KMS-11 (cell line): ENCODE measurements around the gene TUT4.

Source experiments
- H2AFZ ChIP-seq: fragments of 200-600 bp; sonication (generic); 2 replicates; pipeline ENCODE4 v1.6.1; 2016; ENCODE audit warnings: antibody characterized with exemption, mixed run types, low read depth
- H3K27ac ChIP-seq: fragments of 200-600 bp; sonication (generic); 2 replicates; pipeline ENCODE4 v1.6.1; 2016; ENCODE audit warnings: mild to moderate bottlenecking, mixed run types
- H3K27me3 ChIP-seq: fragments of 200-600 bp; sonication (generic); 2 replicates; pipeline ENCODE4 v1.6.1; 2017; ENCODE audit warnings: mild to moderate bottlenecking, low read depth, mixed run types, moderate library complexity; ENCODE audit not compliant: insufficient read depth
- H3K36me3 ChIP-seq: fragments of 200-600 bp; sonication (generic); 2 replicates; pipeline ENCODE4 v1.6.1; 2017; ENCODE audit warnings: mild to moderate bottlenecking, mixed run types; ENCODE audit not compliant: insufficient read depth
- H3K4me1 ChIP-seq: fragments of 200-600 bp; sonication (generic); 2 replicates; pipeline ENCODE4 v1.6.1; 2016; ENCODE audit warnings: mild to moderate bottlenecking, low read depth, mixed run types; ENCODE audit not compliant: poor library complexity, severe bottlenecking
- H3K4me2 ChIP-seq: fragments of 200-600 bp; sonication (generic); 2 replicates; pipeline ENCODE4 v1.7.0; 2016; ENCODE audit warnings: mild to moderate bottlenecking, mixed run types
- H3K4me3 ChIP-seq: fragments of 200-600 bp; sonication (generic); IDR thresholded peaks from 2 replicates; pipeline ENCODE4 v1.6.1; 2017; ENCODE audit warnings: low read depth, low read length, mixed read lengths; ENCODE audit not compliant: insufficient read depth
- H3K79me2 ChIP-seq: fragments of 200-600 bp; sonication (generic); 2 replicates; pipeline ENCODE4 v1.6.1; 2016; ENCODE audit warnings: low read depth, mixed run types; ENCODE audit not compliant: insufficient read depth
- H3K9ac ChIP-seq: fragments of 200-600 bp; sonication (generic); 2 replicates; pipeline ENCODE4 v1.6.1; 2016; ENCODE audit warnings: mild to moderate bottlenecking, mixed run types
- H4K20me1 ChIP-seq: fragments of 200-600 bp; sonication (generic); 2 replicates; pipeline ENCODE4 v1.6.1; 2016; ENCODE audit warnings: mild to moderate bottlenecking, mixed run types; ENCODE audit not compliant: insufficient read depth
- CTCF ChIP-seq: fragments of 200-600 bp; sonication (generic); conservative IDR thresholded peaks from 2 replicates; pipeline ENCODE4 v1.6.1; 2017; ENCODE audit warnings: low read depth, mild to moderate bottlenecking, antibody characterized with exemption, low read length, moderate library complexity, mixed read lengths

Gene TUT4

DNA sequence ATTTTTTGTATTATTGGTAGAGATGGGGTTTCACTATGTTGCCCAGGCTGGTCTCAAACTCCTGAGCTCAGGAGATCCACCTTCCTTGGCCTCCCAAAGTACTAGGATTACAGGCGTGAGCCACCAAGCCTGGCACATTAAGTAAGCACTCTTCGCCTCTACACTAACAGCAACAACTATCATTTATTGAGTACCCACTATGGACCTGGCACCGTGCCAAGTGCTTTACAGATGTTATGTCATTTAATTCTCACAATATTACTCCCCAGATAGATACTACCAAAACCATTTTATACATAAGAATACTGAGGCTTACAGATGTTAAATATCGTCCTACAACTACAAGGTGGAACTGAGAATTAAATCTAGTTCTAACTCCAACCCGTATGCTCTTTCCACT lies 50.1 kb downstream of the TUT4 start:
- Histone ChIP-seq H2AFZ (no peak overlapping the region), H3K9ac (no peak overlapping the region), H3K36me3 (no peaks in the 10 kb centered on the region), H3K79me2 (peaks cover 5% of the 10 kb centered on the region; the same call in 1 of the 2 replicates), H3K27ac (no peak overlapping the region), H3K4me3 (no peak overlapping the region), H3K4me1 (no peaks in the 10 kb centered on the region), H3K27me3 (no peaks in the 10 kb centered on the region), H4K20me1 (no peaks in the 10 kb centered on the region; the same call in 1 of the 2 replicates), H3K4me2 (no peak overlapping the region)
- TF ChIP-seq CTCF, result no peak

DNA sequence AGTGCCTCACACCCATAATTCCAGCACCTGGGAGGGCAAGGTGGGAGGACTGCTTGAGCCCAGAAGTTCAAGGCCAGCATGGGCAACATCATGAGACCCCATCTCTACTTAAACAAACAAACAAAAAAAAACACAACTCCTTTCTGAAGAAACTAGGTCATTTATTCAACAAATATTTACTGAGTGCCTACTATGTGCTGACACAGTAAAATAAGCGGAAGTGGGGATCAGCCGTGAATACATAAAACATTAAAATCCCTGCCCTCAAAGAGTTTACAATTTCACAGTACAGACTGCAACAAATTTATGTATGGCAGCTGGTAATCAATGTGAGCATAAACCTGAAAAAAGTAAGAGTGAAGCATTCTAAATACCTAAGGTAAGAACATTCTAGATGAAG lies 65.3 kb downstream of the TUT4 start:
- H3K9ac ChIP-seq, result no peak overlapping the region
- H4K20me1 ChIP-seq, result no peaks in the 10 kb centered on the region
- no peak overlapping the region for H3K27ac ChIP-seq
- no peak overlapping the region for H3K4me2 ChIP-seq
- H3K79me2 ChIP-seq, result no peaks in the 10 kb centered on the region
- no peak overlapping the region for H3K4me3 ChIP-seq
- no peaks in the 10 kb centered on the region for H3K27me3 ChIP-seq
- TF ChIP-seq CTCF, result no peak
- H2AFZ ChIP-seq, result no peak overlapping the region
- H3K4me1 ChIP-seq, result peaks cover 24% of the 10 kb centered on the region
- H3K36me3 ChIP-seq, result no peaks in the 10 kb centered on the region

DNA sequence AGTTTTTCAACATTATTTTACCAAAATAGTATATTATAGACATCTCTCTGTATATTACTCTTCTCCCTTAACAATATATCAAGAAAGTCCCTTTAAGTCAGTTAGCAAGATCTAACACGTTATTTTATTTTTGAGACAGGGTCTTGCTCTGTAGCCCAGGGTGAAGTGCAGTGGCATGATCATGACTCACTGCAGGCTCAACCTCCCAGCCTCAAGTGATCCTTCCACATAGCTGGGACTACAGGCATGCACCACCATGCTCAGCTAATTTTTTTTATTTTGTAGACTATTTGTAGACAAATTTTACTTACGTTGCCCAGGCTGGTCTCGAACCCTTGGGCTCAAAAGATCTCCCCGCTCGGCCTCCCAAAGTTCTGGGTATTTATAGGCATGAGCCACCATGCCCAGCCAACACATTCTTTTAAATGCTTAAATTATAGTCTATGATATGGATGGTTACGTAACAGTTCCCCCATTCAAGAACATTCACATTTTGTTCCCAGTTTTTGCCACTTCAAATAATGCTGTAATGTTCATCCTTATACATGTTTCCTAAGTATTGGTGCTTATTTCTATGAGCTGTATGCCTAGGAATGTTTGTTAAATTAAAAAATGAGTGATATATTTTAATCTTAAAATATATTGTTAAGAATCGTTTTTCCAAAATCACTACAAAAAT lies 70.4 kb downstream of the TUT4 start:
- H3K4me3 ChIP-seq, result no peak overlapping the region
- no peaks in the 10 kb centered on the region for H4K20me1 ChIP-seq
- H3K27me3 ChIP-seq, result no peaks in the 10 kb centered on the region
- H3K9ac ChIP-seq, result no peak overlapping the region
- H3K79me2 ChIP-seq, result peaks cover under 1% of the 10 kb centered on the region; the same call in 1 of the 2 replicates
- H2AFZ ChIP-seq, result no peak overlapping the region
- TF ChIP-seq CTCF, result no peak
- peaks cover 28% of the 10 kb centered on the region for H3K4me1 ChIP-seq
- H3K27ac ChIP-seq, result no peak overlapping the region
- H3K36me3 ChIP-seq, result no peaks in the 10 kb centered on the region
- H3K4me2 ChIP-seq, result no peak overlapping the region

- Histone ChIP-seq H3K27me3 (no peaks in the 10 kb centered on the region), H3K4me2 (no peak overlapping the region)
Measured at GRCh38 chr1:52479076-52479475, 73.8 kb downstream of the TUT4 start.

More at GRCh38 chr1:52479076-52479475, 73.8 kb downstream of the TUT4 start:
- Histone ChIP-seq H2AFZ (no peak overlapping the region), H3K4me1 (peaks cover 46% of the 10 kb centered on the region), H4K20me1 (no peaks in the 10 kb centered on the region), H3K27ac (no peak overlapping the region), H3K36me3 (no peaks in the 10 kb centered on the region), H3K79me2 (peaks cover 8% of the 10 kb centered on the region), H3K9ac (no peak overlapping the region), H3K4me3 (no peak overlapping the region)
- no peak for TF ChIP-seq CTCF
